K562 (cell line): ENCODE results near the gene GFAP. TPM values are rescaled to one million over a fixed set of nuclear protein-coding genes. Genes with fewer than 3 reads are reported as not detected.

Source experiments
- ATAC-seq: fragments of 200-7000 bp; cut with Tn5 transposase; 3 replicates; pipeline ENCODE4 v1.9.1; 2020; ENCODE audit warnings: moderate library complexity
- BruUV-seq: library from RNA; stranded (reverse); fragments of 400-500 nt; replicated peaks from 2 replicates; lab custom pipeline; 2021; lab: Mats Ljungman, UMichigan
- CTCF ChIA-PET: fragments of 300-600 bp; formaldehyde crosslinking; extraction: SDS; loops from one replicate; lab custom pipeline; 2021; ENCODE audit warnings: low intra/inter-chr PET ratio; lab: Yijun Ruan, JAX
- POLR2A ChIA-PET: fragments of 300-600, 350-650 bp; sonication (Branson Sonifier 250); formaldehyde crosslinking; extraction: SDS; loops from one replicate; lab custom pipeline; 2021; ENCODE audit warnings: antibody characterized with exemption, inconsistent platforms; lab: Yijun Ruan, JAX
- DNase-seq, 4 experiments: peaks; one replicate each; pipeline versions ENCODE4 v3.0.0 to v3.0.0-alpha.2; 2011 to 2018; ENCODE audit warnings: low spot score in 3 of 4, mixed read lengths in 3 of 4; ENCODE audit errors: extremely low read depth in 1 of 4
- FAIRE-seq: peaks from 2 replicates; lab custom pipeline; 2011; peaks lifted over from hg19 to GRCh38; lab: Jason Lieb, UNC
- H2AFZ ChIP-seq: 2 replicates; pipeline ENCODE4 v1.6.0; 2011; ENCODE audit warnings: low read depth, low read length, control low read depth, inconsistent platforms
- H3K27ac ChIP-seq: fragments of 200-600 bp; 3 replicates; pipeline ENCODE4 v1.8.0; 2011; ENCODE audit warnings: low read depth, mild to moderate bottlenecking, control low read depth, inconsistent platforms, low read length, moderate library complexity, mixed read lengths; ENCODE audit errors: extremely low read depth
- H3K27me3 ChIP-seq, 2 experiments: fragments of 300-600 bp in 1 of 2; 2 replicates in 1 of 2; 3 replicates in 1 of 2; pipeline versions ENCODE4 v1.6.0 to v1.8.0; 2011; ENCODE audit warnings: inconsistent platforms in 2 of 2, low read length in 2 of 2, mild to moderate bottlenecking in 1 of 2, mixed read lengths in 1 of 2, moderate library complexity in 1 of 2; ENCODE audit not compliant: control insufficient read depth in 2 of 2, insufficient read depth in 2 of 2
- H3K36me3 ChIP-seq: fragments of 300-600 bp; 3 replicates; pipeline ENCODE4 v1.8.0; 2011; ENCODE audit warnings: mild to moderate bottlenecking, low read length, inconsistent platforms; ENCODE audit not compliant: control insufficient read depth, insufficient read depth
- H3K4me1 ChIP-seq, 2 experiments: fragments of 200-600 bp in 1 of 2; replicated peaks in 1 of 2; 2 replicates in 1 of 2; 3 replicates in 1 of 2; pipeline versions ENCODE4 v1.5.1 to v1.8.0; 2011; ENCODE audit warnings: inconsistent platforms in 2 of 2, low read length in 2 of 2, mild to moderate bottlenecking in 1 of 2, mixed read lengths in 1 of 2, moderate library complexity in 1 of 2; ENCODE audit not compliant: control insufficient read depth in 2 of 2, insufficient read depth in 2 of 2
- H3K4me2 ChIP-seq: 2 replicates; pipeline ENCODE4 v1.6.1; 2011; ENCODE audit warnings: low read length, control low read depth, inconsistent platforms, mixed read lengths; ENCODE audit not compliant: insufficient read depth
- H3K4me3 ChIP-seq: fragments of 200-600 bp; sonication (generic), shearing (Covaris generic); 2 replicates; pipeline ENCODE4 v1.5.1; 2016; ENCODE audit warnings: control low read depth, inconsistent platforms
- H3K79me2 ChIP-seq: fragments of 200-600 bp; 3 replicates; pipeline ENCODE4 v1.8.0; 2011; ENCODE audit warnings: low read length, inconsistent platforms; ENCODE audit not compliant: control insufficient read depth, insufficient read depth
- H3K9ac ChIP-seq, 2 experiments: 2 replicates each; pipeline versions ENCODE4 v1.6.0 to v1.6.1; 2011; ENCODE audit warnings: low read depth in 2 of 2, low read length in 2 of 2, control low read depth in 1 of 2, inconsistent platforms in 1 of 2, mild to moderate bottlenecking in 1 of 2, mixed read lengths in 1 of 2; ENCODE audit not compliant: insufficient read depth in 1 of 2
- H3K9me1 ChIP-seq: one replicate; pipeline ENCODE4 v1.6.0; 2011; ENCODE audit warnings: inconsistent platforms, mild to moderate bottlenecking, low read length, moderate library complexity; ENCODE audit not compliant: control insufficient read depth, insufficient read depth
- H3K9me3 ChIP-seq: replicated peaks from 2 replicates; pipeline ENCODE4 v1.5.1; 2011; ENCODE audit warnings: low read depth, low read length, inconsistent platforms; ENCODE audit not compliant: control insufficient read depth, insufficient read depth
- H4K20me1 ChIP-seq: replicated peaks from 2 replicates; pipeline ENCODE4 v1.6.1; 2011; ENCODE audit warnings: low read length, inconsistent platforms, mixed read lengths; ENCODE audit not compliant: control insufficient read depth, insufficient read depth
- BDP1 ChIP-seq: IDR thresholded peaks from 3 replicates; pipeline ENCODE4 v1.6.1; 2011; ENCODE audit not compliant: insufficient read length, insufficient read depth
- CEBPB ChIP-seq: fragments of 450-650 bp; IDR thresholded peaks from 2 replicates; pipeline ENCODE4 v1.6.1; 2016; ENCODE audit warnings: missing genetic modification characterization, missing compliant biosample characterization
- CTCF ChIP-seq, 3 experiments: IDR thresholded peaks in 2 of 3; conservative IDR thresholded peaks in 1 of 3; 2 replicates each; pipeline ENCODE4 v1.5.1; 2011 to 2012; ENCODE audit warnings: low read length in 3 of 3, mild to moderate bottlenecking in 3 of 3, control low read depth in 2 of 3, improper control_type of control experiment in 1 of 3, inconsistent platforms in 1 of 3, low read depth in 1 of 3, mixed read lengths in 1 of 3, moderate library complexity in 1 of 3; ENCODE audit not compliant: insufficient read depth in 2 of 3
- CXXC5 ChIP-seq: fragments of 250-450 bp; sonication (Bioruptor Pico); IDR thresholded peaks from 2 replicates; pipeline ENCODE4 v1.8.0; 2022; ENCODE audit warnings: inconsistent platforms, mild to moderate bottlenecking, moderate library complexity
- EHMT2 ChIP-seq: fragments of 450-650 bp; IDR thresholded peaks from 2 replicates; pipeline ENCODE4 v1.6.1; 2018; ENCODE audit warnings: antibody characterized with exemption
- HES1 ChIP-seq: fragments of 450-650 bp; IDR thresholded peaks from 2 replicates; pipeline ENCODE4 v1.6.1; 2016; ENCODE audit warnings: low read depth, mild to moderate bottlenecking, moderate library complexity
- HSF4 ChIP-seq: fragments of 250-450 bp; sonication (Bioruptor Pico); IDR thresholded peaks from 2 replicates; pipeline ENCODE4 v2.1.2; 2022; ENCODE audit warnings: mild to moderate bottlenecking, moderate library complexity, borderline replicate concordance
- JUNB ChIP-seq: fragments of 450-650 bp; formaldehyde crosslinking; conservative IDR thresholded peaks from 2 replicates; pipeline ENCODE4 v1.4.0; 2020; ENCODE audit warnings: mild to moderate bottlenecking
- KAT8 ChIP-seq: fragments of 450-650 bp; IDR thresholded peaks from 2 replicates; pipeline ENCODE4 v1.6.1; 2016; ENCODE audit warnings: low read depth, mild to moderate bottlenecking
- LCOR ChIP-seq: sonication (generic); formaldehyde crosslinking; IDR thresholded peaks from 2 replicates; pipeline ENCODE4 v1.8.0; 2022; ENCODE audit warnings: mild to moderate bottlenecking, missing genetic modification reagents
- NCOA6 ChIP-seq: fragments of 450-650 bp; IDR thresholded peaks from 2 replicates; pipeline ENCODE4 v1.6.1; 2017; ENCODE audit warnings: mild to moderate bottlenecking
- PHB2 ChIP-seq: fragments of 450-650 bp; IDR thresholded peaks from 2 replicates; pipeline ENCODE4 v1.6.1; 2017; ENCODE audit warnings: low read depth
- POLR2AphosphoS5 ChIP-seq: IDR thresholded peaks from 2 replicates; pipeline ENCODE4 v1.6.1; 2011; ENCODE audit warnings: mild to moderate bottlenecking, low read depth, low read length, moderate library complexity; ENCODE audit not compliant: control insufficient read depth, insufficient read depth
- POLR3G ChIP-seq: IDR thresholded peaks from 2 replicates; pipeline ENCODE4 v1.6.1; 2011; ENCODE audit not compliant: insufficient read length, insufficient replicate concordance; ENCODE audit errors: extremely low read depth
- RBM14 ChIP-seq: fragments of 200-400 bp; formaldehyde crosslinking; IDR thresholded peaks from 2 replicates; pipeline ENCODE4 v1.6.1; 2018; ENCODE audit warnings: low read depth, mild to moderate bottlenecking, low read length, moderate library complexity, borderline replicate concordance; ENCODE audit not compliant: insufficient read depth
- TAL1 ChIP-seq: fragments of 450-650 bp; IDR thresholded peaks from 2 replicates; pipeline ENCODE4 v1.6.1; 2016; ENCODE audit warnings: mild to moderate bottlenecking
- ZNF134 ChIP-seq: fragments of 250-450 bp; sonication (Bioruptor Pico); conservative IDR thresholded peaks from 2 replicates; pipeline ENCODE4 v1.4.0; 2020
- ZNF23 ChIP-seq: fragments of 250-450 bp; sonication (Bioruptor Pico); IDR thresholded peaks from 2 replicates; pipeline ENCODE4 v1.4.0; 2020; ENCODE audit warnings: mild to moderate bottlenecking
- ZNF644 ChIP-seq: fragments of 200-800 bp; sonication (Bioruptor generic); IDR thresholded peaks from 2 replicates; pipeline ENCODE4 v1.6.1; 2016; ENCODE audit warnings: low read depth, missing genetic modification characterization, missing compliant biosample characterization
- ZSCAN32 ChIP-seq: fragments of 450-650 bp; formaldehyde crosslinking; IDR thresholded peaks from 2 replicates; pipeline ENCODE4 v1.4.0; 2020; ENCODE audit warnings: mild to moderate bottlenecking, moderate library complexity
- WGBS: fragments of 100-300 bp; shearing (Covaris generic); methylation state at CpG from one replicate; pipeline ENCODE4 v1.1.6; 2016; ENCODE audit warnings: low coverage, mixed read lengths; ENCODE audit not compliant: insufficient coverage; ENCODE audit errors: missing lambda C conversion rate; 5-methylcytosine and 5-hydroxymethylcytosine counted together
- in situ Hi-C: fragments of 300-500 bp; cut with MboI; formaldehyde crosslinking; loops from 4 replicates; pipeline ENCODE4 v1.15.0; 2018; ENCODE audit warnings: inconsistent platforms, mixed read lengths
- intact Hi-C: fragments of 100-400 bp; cut with micrococcal nuclease; formaldehyde crosslinking; loops from 2 replicates; pipeline ENCODE4 v1.14.2; 2022
- polyA plus RNA-seq, 8 experiments: library from polyadenylated mRNA; depleted of rRNA in 4 of 8; stranded (reverse) in 5 of 8; unstranded in 3 of 8; fragments of >200 nt; fragmentation: Nextera tagmentation in 2 of 8; fragmentation: Illumina TruSeq in 1 of 8; extraction: Ambion mirVana in 2 of 8; extraction: Trizol in 1 of 8; gene quantifications; 2 replicates each; pipeline versions ENCODE4 v1.2.1 to v1.2.3, GENCODE V29; 2011 to 2014; ENCODE audit warnings: inconsistent platforms in 1 of 8, missing spikeins in 1 of 8
- total RNA-seq, 7 experiments: library from RNA; depleted of rRNA in 6 of 7; stranded (reverse); fragments of >200 nt in 6 of 7; fragmentation: Illumina TruSeq in 2 of 7; extraction: Trizol in 2 of 7; gene quantifications; 2 replicates each; pipeline versions ENCODE4 v1.2.1 to v1.2.3, GENCODE V29; 2011 to 2021; ENCODE audit warnings: low replicate concordance in 1 of 7

The GFAP gene
- total and polyA plus RNA-seq, 9 of the 15 experiments (the other 6 are each of a cell fraction or from before 2014, with no cell fraction given): 0.07 to 1.4 (median 0.60) TPM; not detected in 1

- ATAC-seq (no peak), DNase-seq (no peak), FAIRE-seq (no peak)
- H4K20me1 ChIP-seq: no peaks in the 10 kb centered on the region
- H3K4me3 ChIP-seq: no peak overlapping the region
- H3K79me2 ChIP-seq: peaks cover 64% of the 10 kb centered on the region
- ChIA-PET POLR2A (interaction anchor here (0.6 to 1.5 kb wide), 3 partner anchors 9 to 211 kb away, joined by 3 to 7 read pairs (median 4); no protein-coding TSS in a partner anchor), CTCF (no interaction called here)
- no peaks in the 10 kb centered on the region for H3K9me1 ChIP-seq
- H3K36me3 ChIP-seq: peaks cover 76% of the 10 kb centered on the region
- 92% methylated on average over 4 of the region's 4 CpGs for WGBS
- H3K9me3 ChIP-seq: no peaks in the 10 kb centered on the region
- H3K27me3 ChIP-seq: no peaks in the 10 kb centered on the region
- H2AFZ ChIP-seq: no peak overlapping the region
- no peak overlapping the region for H3K27ac ChIP-seq
- BruUV-seq: no TSS peak
- H3K4me1 ChIP-seq: peaks cover 0 to 10% of the 10 kb centered on the region in 2 experiments; a peak in 2 of 5 replicates
- H3K4me2 ChIP-seq: no peak overlapping the region
- no peak overlapping the region for H3K9ac ChIP-seq
- intact Hi-C loops (no loop called here), in situ Hi-C loops (no loop called here)
- TF ChIP-seq ZNF23 (CRISPR knock-in tag): no peak
- no peak for TF ChIP-seq ZSCAN32 (CRISPR knock-in tag)
- TF ChIP-seq NCOA6: no peak
- no peak for TF ChIP-seq POLR3G
- TF ChIP-seq RBM14: no peak
- TF ChIP-seq ZNF644: no peak
- TF ChIP-seq CEBPB: no peak
- no peak for TF ChIP-seq HSF4 (CRISPR knock-in tag)
- TF ChIP-seq TAL1: no peak
- TF ChIP-seq EHMT2: no peak
- TF ChIP-seq JUNB (CRISPR knock-in tag): no peak
- no peak for TF ChIP-seq HES1
- no peak for TF ChIP-seq POLR2AphosphoS5
- no peak for TF ChIP-seq CTCF (IDR thresholded peaks at IDR 0.05 in 2 of 3, conservative IDR thresholded peaks at IDR 0.05 in 1 of 3; ENCODE audit: insufficient read depth in 2 of 3, low read depth in 1 of 3, low read length in 3 of 3)
- TF ChIP-seq CXXC5 (CRISPR knock-in tag): no peak
- TF ChIP-seq BDP1: no peak
- no peak for TF ChIP-seq ZNF134 (CRISPR knock-in tag)
- no peak for TF ChIP-seq PHB2
- no peak for TF ChIP-seq KAT8
- TF ChIP-seq LCOR (CRISPR knock-in tag): no peak
Measured at GRCh38 chr17:44940317-44940716, 25.0 kb upstream of the GFAP start.
